Measurements from ENCODE around the gene WDR5. TPM values are rescaled to one million over a fixed set of nuclear protein-coding genes. Genes with fewer than 3 reads are reported as not detected.

WDR5 gene
- total RNA-seq, 4 donors from 2014 or later, result 16.4 to 32.7 (median 24.5) TPM

DNA sequence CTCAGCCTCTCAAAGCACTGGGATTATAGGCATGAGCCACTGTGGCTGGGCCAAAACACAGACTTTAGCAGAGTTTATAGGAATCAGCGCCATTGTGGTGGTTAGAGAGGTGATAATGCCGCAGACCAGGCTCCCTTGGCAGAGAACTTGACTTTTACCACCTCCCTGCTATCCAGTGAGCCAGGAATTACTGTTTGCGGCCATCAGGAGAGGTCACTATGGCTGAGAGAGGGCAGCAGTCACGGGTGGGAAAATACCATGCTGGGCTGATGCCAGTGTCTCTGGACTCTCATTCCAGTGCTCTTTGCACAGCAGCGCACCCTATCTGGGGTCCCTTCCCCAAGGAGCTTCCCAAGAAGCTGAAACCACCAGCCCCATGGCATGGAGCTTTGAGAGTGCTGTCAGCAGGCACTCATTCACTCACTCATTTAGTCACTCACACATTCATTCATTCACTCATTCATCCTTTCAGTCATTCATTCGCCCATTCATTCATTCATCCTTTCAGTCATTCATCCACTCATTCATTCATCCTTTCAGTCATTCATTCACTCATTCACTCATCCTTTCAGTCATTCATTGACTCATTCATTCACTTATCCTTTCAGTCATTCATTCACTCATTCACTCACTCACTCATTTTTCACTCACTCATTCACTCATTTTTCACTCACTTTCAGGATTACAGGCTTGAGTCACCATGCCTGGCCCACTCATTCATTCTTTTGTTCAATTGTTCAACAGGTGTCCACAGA is 55.8 kb downstream of the WDR5 start:
- WGBS, 2 donors, result 91 to 95% methylated on average over 6 of the region's 6 CpGs
- no peak overlapping the region for H3K4me3 ChIP-seq
- H3K27ac ChIP-seq, result no peak overlapping the region
- no peaks in the 10 kb centered on the region for H3K27me3 ChIP-seq
- H3K4me1 ChIP-seq, result peaks cover 0 to 28% (median 8%) of the 10 kb centered on the region in 4 donors
- peak in 1 of 2 donors; percentile 4 for DNase-seq (ENCODE audit: low spot score in 2 of 2)
- H3K36me3 ChIP-seq, result no peaks in the 10 kb centered on the region
- TF ChIP-seq POLR2A (IDR thresholded peaks at IDR 0.05) (no peak), CTCF (IDR thresholded peaks at IDR 0.05) (no peak), EP300 (IDR thresholded peaks at IDR 0.05) (no peak)
- H3K9me3 ChIP-seq, result no peaks in the 10 kb centered on the region

GRCh38 chr9:134192311-134192950 is 56.5 kb downstream of the WDR5 start:
- Histone ChIP-seq H3K36me3 (no peaks in the 10 kb centered on the region), H3K4me1 (peaks cover 0 to 23% (median 6%) of the 10 kb centered on the region in 4 donors), H3K9me3 (no peaks in the 10 kb centered on the region), H3K4me3 (no peak overlapping the region), H3K27me3 (no peaks in the 10 kb centered on the region), H3K27ac (no peak overlapping the region)
- no peak for DNase-seq (ENCODE audit: low spot score in 2 of 2)
- TF ChIP-seq EP300 (IDR thresholded peaks at IDR 0.05) (no peak), POLR2A (IDR thresholded peaks at IDR 0.05) (no peak), CTCF (IDR thresholded peaks at IDR 0.05) (no peak)
- 83 to 90% methylated on average over 10 to 12 of the region's 12 CpGs for WGBS, 2 donors

DNA sequence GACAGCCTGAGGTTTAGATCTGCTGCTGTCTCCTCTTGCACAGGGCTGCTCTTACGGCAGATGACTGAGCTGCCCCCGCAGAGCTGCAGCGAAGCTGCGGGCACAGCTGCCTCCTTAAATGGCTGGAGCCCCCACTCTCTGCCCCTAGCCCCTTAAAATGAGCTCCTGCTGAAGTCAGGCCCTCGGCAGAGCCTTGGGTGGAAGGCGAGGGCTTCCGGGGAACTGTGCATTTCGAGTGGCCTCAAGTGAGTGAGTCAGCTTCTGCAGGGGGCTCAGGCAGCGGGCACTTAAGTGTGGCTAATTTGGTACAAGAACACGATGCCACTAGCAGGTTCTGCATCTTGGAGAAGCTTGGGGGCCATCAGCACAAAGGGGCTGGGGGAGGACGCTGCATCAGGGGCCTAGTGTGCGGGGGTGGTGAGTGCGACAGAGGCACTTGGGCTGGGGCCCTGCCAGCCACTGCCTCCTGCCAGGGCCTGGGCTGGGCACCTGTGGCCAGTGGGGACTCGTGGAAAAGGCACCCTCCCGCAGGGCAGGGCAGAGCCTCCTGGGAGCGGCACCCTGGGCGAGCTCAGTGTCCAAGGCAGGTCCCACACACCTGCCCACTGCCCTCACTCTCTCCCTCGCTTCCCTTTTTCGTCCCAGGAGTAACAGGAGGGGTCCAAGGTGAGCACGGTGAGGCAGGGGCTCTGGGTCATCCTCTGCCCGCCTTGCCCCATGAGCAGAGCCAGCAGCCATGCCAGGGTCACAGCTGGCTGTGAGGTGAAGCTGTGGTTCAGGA is 57.3 kb downstream of the WDR5 start:
- peak in 1 of 2 donors; percentile 6 for DNase-seq (ENCODE audit: low spot score in 2 of 2)
- Histone ChIP-seq H3K27ac (no peak overlapping the region), H3K9me3 (no peaks in the 10 kb centered on the region), H3K4me1 (peaks cover 0 to 18% (median 6%) of the 10 kb centered on the region in 4 donors), H3K4me3 (no peak overlapping the region), H3K36me3 (no peaks in the 10 kb centered on the region), H3K27me3 (no peaks in the 10 kb centered on the region)
- TF ChIP-seq EP300 (IDR thresholded peaks at IDR 0.05) (no peak), POLR2A (IDR thresholded peaks at IDR 0.05) (no peak), CTCF (IDR thresholded peaks at IDR 0.05) (no peak)
- WGBS, 2 donors, result 85% methylated on average over 17 to 18 of the region's 21 CpGs

GRCh38 chr9:134193912-134194535 is 58.1 kb downstream of the WDR5 start:
- H3K27ac ChIP-seq, result no peak overlapping the region
- 89 to 92% methylated on average over 10 to 11 of the region's 11 CpGs for WGBS, 2 donors
- H3K9me3 ChIP-seq, result no peaks in the 10 kb centered on the region
- H3K36me3 ChIP-seq, result no peaks in the 10 kb centered on the region
- H3K27me3 ChIP-seq, result no peaks in the 10 kb centered on the region
- no peak overlapping the region for H3K4me3 ChIP-seq
- no peak for DNase-seq (ENCODE audit: low spot score in 2 of 2)
- TF ChIP-seq POLR2A (IDR thresholded peaks at IDR 0.05) (no peak), EP300 (IDR thresholded peaks at IDR 0.05) (no peak)
- H3K4me1 ChIP-seq, result peaks cover 0 to 10% (median 0%) of the 10 kb centered on the region in 4 donors

DNA sequence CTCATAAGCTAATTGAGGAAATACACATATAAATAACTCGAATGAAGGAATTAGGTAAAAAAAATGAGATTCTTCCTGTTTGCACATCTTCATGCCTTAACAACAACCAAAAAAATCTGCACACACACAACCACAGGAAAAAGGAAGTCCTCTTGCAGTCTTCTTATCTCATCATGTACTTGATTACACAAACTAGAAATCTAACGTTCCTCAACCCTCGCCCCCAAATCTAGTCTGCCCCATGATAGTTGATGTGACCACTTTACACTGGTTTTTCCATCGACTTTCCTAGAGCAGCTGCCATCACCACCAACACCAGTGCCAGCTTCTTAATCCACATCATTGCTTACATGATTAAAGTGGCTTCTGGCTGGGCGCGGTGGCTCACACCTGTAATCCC is 59.7 kb downstream of the WDR5 start:
- no peaks in the 10 kb centered on the region for H3K27me3 ChIP-seq
- no peak overlapping the region for H3K4me3 ChIP-seq
- H3K36me3 ChIP-seq, result no peaks in the 10 kb centered on the region
- TF ChIP-seq POLR2A (IDR thresholded peaks at IDR 0.05) (no peak), EP300 (IDR thresholded peaks at IDR 0.05) (no peak), CTCF (IDR thresholded peaks at IDR 0.05) (no peak)
- H3K4me1 ChIP-seq, result no peaks in the 10 kb centered on the region
- H3K9me3 ChIP-seq, result no peaks in the 10 kb centered on the region
- no peak overlapping the region for H3K27ac ChIP-seq
- DNase-seq (ENCODE audit: low spot score in 2 of 2), result no peak
- WGBS, 2 donors, result 66 to 72% methylated on average over 6 of the region's 6 CpGs
